Muscle of leg (tissue), 11 donors: ENCODE data around the gene LITAF. TPM values are rescaled to one million over a fixed set of nuclear protein-coding genes. Genes with fewer than 3 reads are reported as not detected.
"Not testable (repeated sequence)": the region's sequence is repeated elsewhere in the genome, so short reads cannot be mapped to it uniquely, and the experiment has no call there.

ENCODE experiments used
- DNase-seq: peaks from one replicate; pipeline ENCODE4 v3.0.0; 2013
- H3K27ac ChIP-seq: one replicate; pipeline ENCODE4 v1.5.1; 2013; ENCODE audit warnings: mild to moderate bottlenecking, low read length, control low read depth
- H3K27me3 ChIP-seq: one replicate; pipeline ENCODE4 v1.6.1; 2013; ENCODE audit warnings: low read length; ENCODE audit not compliant: control insufficient read depth, insufficient read depth
- H3K36me3 ChIP-seq: one replicate; pipeline ENCODE4 v1.6.1; 2013; ENCODE audit warnings: low read length; ENCODE audit not compliant: control insufficient read depth, insufficient read depth
- H3K4me1 ChIP-seq: one replicate; pipeline ENCODE4 v1.6.1; 2013; ENCODE audit warnings: low read length; ENCODE audit not compliant: control insufficient read depth, insufficient read depth
- H3K4me3 ChIP-seq: one replicate; pipeline ENCODE4 v1.5.1; 2013; ENCODE audit warnings: low read length, control low read depth
- H3K9me3 ChIP-seq: replicated peaks from 2 replicates; pipeline ENCODE4 v1.6.1; 2013; ENCODE audit warnings: low read depth, low read length; ENCODE audit not compliant: control insufficient read depth
- WGBS: methylation state at CpG from one replicate; pipeline ENCODE4 v1.1.5; 2013; ENCODE audit warnings: missing lambda C conversion rate; ENCODE audit not compliant: insufficient coverage; 5-methylcytosine and 5-hydroxymethylcytosine counted together
- polyA plus RNA-seq, 8 donors: library from polyadenylated mRNA; unstranded; fragments of 120-200 nt; gene quantifications; one replicate each; pipeline versions ENCODE4 v1.2.1 to v1.2.3, GENCODE V29; 2013; ENCODE audit warnings: inconsistent platforms in 1 of 8, low replicate concordance in 1 of 8; ENCODE audit not compliant: insufficient read length in 8 of 8, insufficient read depth in 1 of 8
- total RNA-seq: library from RNA; stranded (reverse); fragments of 120-200 nt; gene quantifications from one replicate; pipeline ENCODE4 v1.2.4, GENCODE V29; 2013

Gene LITAF
- total and polyA plus RNA-seq, 9 donors: 25.0 to 61.5 (median 45.7) TPM

DNA sequence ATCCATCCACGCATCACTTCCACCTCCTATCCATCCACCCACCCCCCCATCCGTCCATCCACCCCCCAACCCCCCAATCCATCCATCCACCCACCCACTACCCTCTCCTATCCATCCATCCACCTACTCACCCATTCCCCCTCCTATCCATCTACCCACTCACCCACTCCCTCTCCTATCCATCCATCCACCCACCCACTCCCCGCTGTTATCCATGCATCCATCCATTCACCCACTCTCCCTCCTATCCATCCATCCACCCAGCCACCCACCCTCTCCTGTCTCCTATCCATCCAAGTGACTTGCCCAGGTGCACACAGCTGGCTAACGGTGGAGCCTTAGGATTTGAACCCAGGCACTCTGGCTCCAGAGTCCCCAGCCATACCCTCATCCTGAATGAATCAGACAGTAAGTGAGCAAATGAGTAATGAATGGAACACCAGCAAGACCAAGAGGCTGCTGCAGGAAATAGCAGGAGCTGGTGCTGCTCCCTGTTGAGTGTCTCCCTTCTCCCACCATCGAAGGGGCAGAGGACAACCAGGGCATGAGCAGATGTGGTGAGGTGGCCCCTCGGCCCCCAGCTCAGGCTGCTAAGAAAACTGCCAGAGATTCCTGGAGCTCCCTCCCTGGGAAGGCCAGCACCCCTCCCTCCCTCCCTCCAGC lies 62.5 kb downstream of the LITAF start:
- Histone ChIP-seq H3K4me1 (peaks cover 3% of the 10 kb centered on the region), H3K27ac (no peak overlapping the region), H3K36me3 (no peaks in the 10 kb centered on the region), H3K27me3 (peaks cover 18% of the 10 kb centered on the region), H3K9me3 (no peaks in the 10 kb centered on the region), H3K4me3 (no peak overlapping the region)
- WGBS: 100% methylated on average over 1 of the region's 6 CpGs
- DNase-seq: no peak

- no peak for DNase-seq
- Histone ChIP-seq H3K4me3 (no peak overlapping the region), H3K4me1 (no peaks in the 10 kb centered on the region), H3K36me3 (no peaks in the 10 kb centered on the region), H3K9me3 (no peaks in the 10 kb centered on the region), H3K27me3 (peaks cover 3% of the 10 kb centered on the region), H3K27ac (no peak overlapping the region)
- no CpG with 5 or more reads among the region's 1 CpG for WGBS
These were observed 65.7 kb downstream of the LITAF start for GRCh38 chr16:11521055-11521454.

DNA sequence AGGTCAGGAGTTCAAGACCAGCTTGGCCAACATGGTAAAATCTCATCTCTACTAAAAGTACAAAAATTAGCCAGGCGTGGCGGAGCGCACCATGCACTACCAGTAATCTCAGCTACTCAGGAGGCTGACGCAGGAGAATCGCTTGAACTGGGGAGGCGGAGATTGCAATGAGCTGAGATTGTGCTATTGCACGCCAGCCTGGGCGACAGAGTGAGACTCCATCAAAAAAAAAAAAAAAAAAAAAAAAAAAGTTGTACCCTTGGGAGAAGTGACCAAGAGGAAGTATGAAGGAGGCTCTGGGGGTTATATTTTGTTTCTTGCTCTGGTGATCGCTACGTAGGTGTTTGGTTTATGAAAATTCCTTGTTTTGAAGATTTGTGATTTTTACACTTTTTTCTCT lies 66.3 kb downstream of the LITAF start:
- Histone ChIP-seq H3K36me3 (no peaks in the 10 kb centered on the region), H3K4me1 (no peaks in the 10 kb centered on the region), H3K4me3 (no peak overlapping the region), H3K27ac (no peak overlapping the region), H3K27me3 (peaks cover 3% of the 10 kb centered on the region), H3K9me3 (no peaks in the 10 kb centered on the region)
- no peak for DNase-seq
- no CpG with 5 or more reads among the region's 10 CpGs for WGBS

GRCh38 chr16:11517961-11518360 lies 68.8 kb downstream of the LITAF start:
- WGBS: 40% methylated on average over 4 of the region's 5 CpGs
- no peak for DNase-seq
- no peak overlapping the region for H3K27ac ChIP-seq

DNA sequence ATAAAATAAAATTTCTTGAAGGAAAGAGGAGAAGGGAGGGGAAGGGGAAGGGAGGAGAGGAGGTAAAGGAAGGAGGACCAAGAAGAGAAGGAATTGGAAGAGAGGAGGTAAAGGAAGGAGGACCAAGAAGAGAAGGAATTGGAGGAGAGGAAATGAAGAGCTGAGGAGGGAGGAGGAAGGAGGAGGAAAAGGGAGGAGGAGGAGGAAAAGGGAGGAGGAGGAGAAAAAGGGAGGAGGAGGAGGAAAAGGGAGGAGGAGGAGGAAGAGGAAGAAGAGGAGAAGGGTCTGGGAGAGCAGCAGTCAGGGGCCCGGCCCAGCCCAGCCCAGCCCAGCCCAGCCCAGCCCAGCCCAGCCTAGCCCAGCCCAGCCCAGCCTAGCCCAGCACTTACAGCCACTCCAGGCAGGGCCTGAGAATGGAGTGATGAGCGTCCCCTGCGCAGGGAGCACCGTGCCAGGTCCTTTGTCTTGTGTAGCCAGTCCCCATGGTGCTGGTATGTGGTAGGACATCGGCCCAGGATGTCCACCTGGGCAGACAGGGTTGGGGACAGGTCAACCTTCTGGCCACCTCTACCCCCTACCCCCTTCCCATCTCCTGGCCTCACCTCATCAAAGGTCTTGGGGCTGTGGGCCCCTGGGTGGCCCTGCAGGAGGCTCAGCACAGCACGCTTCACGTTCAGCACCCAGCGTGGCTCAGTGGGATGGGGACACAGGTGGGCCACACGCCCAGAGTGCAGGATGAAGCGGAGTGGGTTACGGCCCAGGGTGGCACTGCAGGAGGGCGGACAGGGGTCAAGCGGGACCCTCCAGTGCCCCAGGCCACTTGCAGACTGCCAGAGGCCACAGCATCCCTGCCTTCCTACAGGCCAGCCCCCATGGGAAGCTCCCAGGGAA lies 70.9 kb downstream of the LITAF start:
- Histone ChIP-seq H3K36me3 (no peaks in the 10 kb centered on the region), H3K9me3 (no peaks in the 10 kb centered on the region), H3K4me1 (peaks cover 1% of the 10 kb centered on the region), H3K27me3 (no peaks in the 10 kb centered on the region), H3K27ac (no peak overlapping the region), H3K4me3 (no peak overlapping the region)
- DNase-seq: no peak
- WGBS: 84% methylated on average over 7 of the region's 13 CpGs

More at GRCh38 chr16:11517961-11518360, 68.8 kb downstream of the LITAF start:
- no peaks in the 10 kb centered on the region for H3K9me3 ChIP-seq
- no peak overlapping the region for H3K4me3 ChIP-seq
- H3K4me1 ChIP-seq: no peaks in the 10 kb centered on the region
- no peaks in the 10 kb centered on the region for H3K27me3 ChIP-seq
- no peaks in the 10 kb centered on the region for H3K36me3 ChIP-seq

DNA sequence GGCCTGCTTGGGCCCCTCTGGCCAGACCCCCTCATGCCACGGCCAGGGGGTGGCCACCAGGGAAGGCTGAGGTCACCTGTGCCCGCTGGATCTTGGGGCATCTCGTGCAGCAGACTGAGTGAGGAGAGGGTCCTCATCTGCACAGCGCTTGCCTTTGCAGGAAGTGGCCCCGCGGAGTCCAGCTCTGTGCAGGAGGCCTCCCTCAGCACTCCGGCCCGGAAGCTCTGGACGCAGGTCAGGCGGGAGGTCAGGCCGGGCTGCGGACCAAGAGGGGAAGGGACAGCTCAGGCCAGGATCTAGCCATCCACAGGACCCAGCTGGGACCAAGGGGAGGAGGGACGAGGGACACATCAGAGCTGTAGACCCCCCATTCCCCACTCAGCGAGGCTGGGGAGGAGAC lies 72.4 kb downstream of the LITAF start:
- Histone ChIP-seq H3K9me3 (no peaks in the 10 kb centered on the region), H3K4me1 (peaks cover 5% of the 10 kb centered on the region), H3K27ac (no peak overlapping the region), H3K27me3 (no peaks in the 10 kb centered on the region), H3K4me3 (no peak overlapping the region), H3K36me3 (no peaks in the 10 kb centered on the region)
- DNase-seq: no peak
- WGBS: 93% methylated on average over 12 of the region's 14 CpGs

GRCh38 chr16:11513366-11513765 lies 73.4 kb downstream of the LITAF start:
- H3K27ac ChIP-seq, DNase-seq, H3K4me1 ChIP-seq, H3K27me3 ChIP-seq, H3K4me3 ChIP-seq, H3K36me3 ChIP-seq, H3K9me3 ChIP-seq: not testable (repeated sequence)
- WGBS: 80% methylated on average over 3 of the region's 13 CpGs

DNA sequence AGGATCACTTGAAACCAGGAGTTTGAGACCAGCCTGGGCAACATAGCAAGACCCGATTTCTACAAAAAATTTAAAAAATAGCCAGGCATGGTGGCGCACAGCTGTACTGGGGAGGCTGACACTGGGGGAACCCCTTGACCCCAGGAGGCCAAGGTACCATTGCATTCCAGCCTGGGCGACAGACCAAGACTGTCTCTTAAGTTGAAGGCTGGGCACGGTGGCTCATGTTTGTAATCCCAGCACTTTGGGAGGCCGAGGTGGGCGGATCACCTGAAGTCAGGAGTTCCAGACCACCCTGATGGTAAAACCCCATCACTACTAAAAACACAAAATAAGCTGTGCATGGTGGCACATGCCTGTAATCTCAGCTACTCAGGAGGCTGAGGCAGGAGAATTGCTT lies 74.9 kb downstream of the LITAF start:
- no peak for DNase-seq
- whole genome bisulfite sequencing: 73% methylated on average over 6 of the region's 6 CpGs
- Histone ChIP-seq H3K9me3 (no peaks in the 10 kb centered on the region), H3K27me3 (no peaks in the 10 kb centered on the region), H3K27ac (no peak overlapping the region), H3K36me3 (no peaks in the 10 kb centered on the region), H3K4me1 (peaks cover 5% of the 10 kb centered on the region), H3K4me3 (no peak overlapping the region)

DNA sequence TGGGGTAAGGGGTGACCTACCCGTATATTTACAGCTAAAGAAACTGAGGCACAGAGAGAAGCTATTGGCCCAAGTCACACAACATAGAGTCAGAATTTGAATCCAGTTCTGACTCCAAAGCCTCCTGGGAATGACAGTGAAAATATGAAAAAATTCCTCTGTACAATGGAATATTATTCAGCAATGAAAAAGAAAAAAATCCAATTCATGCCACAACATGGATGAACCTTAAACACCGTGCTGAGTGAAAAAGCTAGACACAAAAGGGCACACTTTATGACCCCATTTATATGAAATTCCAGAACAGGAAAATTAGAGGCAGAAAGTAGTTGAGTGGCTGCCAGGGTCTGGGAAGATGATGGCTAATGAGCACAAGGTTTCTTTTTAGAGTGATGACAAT lies 75.4 kb downstream of the LITAF start:
- no CpG with 5 or more reads among the region's 2 CpGs for WGBS
- peaks cover 5% of the 10 kb centered on the region for H3K4me1 ChIP-seq
- no peak overlapping the region for H3K27ac ChIP-seq
- H3K36me3 ChIP-seq: no peaks in the 10 kb centered on the region
- no peaks in the 10 kb centered on the region for H3K9me3 ChIP-seq
- no peak overlapping the region for H3K4me3 ChIP-seq
- DNase-seq: no peak
- H3K27me3 ChIP-seq: no peaks in the 10 kb centered on the region

GRCh38 chr16:11510178-11510973 lies 76.3 kb downstream of the LITAF start:
- 47% methylated on average over 9 of the region's 12 CpGs for WGBS
- peak; percentile 42 for DNase-seq
- Histone ChIP-seq H3K36me3 (no peaks in the 10 kb centered on the region), H3K27ac (no peak overlapping the region), H3K4me1 (peaks cover 5% of the 10 kb centered on the region), H3K4me3 (no peak overlapping the region), H3K9me3 (no peaks in the 10 kb centered on the region), H3K27me3 (no peaks in the 10 kb centered on the region)
